HEK293 (cell line): ENCODE data around the gene SLC6A17.

ENCODE experiments used
- CTCF ChIA-PET: fragments of 350-600 bp; formaldehyde crosslinking; extraction: SDS; loops from one replicate; lab custom pipeline; 2021; ENCODE audit warnings: antibody characterized with exemption; lab: Yijun Ruan, JAX
- POLR2A ChIA-PET: fragments of 300-600 bp; formaldehyde crosslinking; extraction: SDS; loops from one replicate; lab custom pipeline; 2020; ENCODE audit warnings: antibody characterized with exemption, inconsistent platforms; lab: Yijun Ruan, JAX
- H3K27ac ChIP-seq: fragments of 200-500 bp; sonication (Bioruptor generic); 2 replicates; pipeline ENCODE4 v1.5.1; 2014; ENCODE audit warnings: low read depth, low read length, control low read depth, inconsistent platforms; ENCODE audit errors: extremely low read depth
- H3K36me3 ChIP-seq, 2 experiments: fragments of 200-500 bp in 1 of 2; sonication (Bioruptor generic) in 1 of 2; 1 replicate in 1 of 2; 2 replicates in 1 of 2; pipeline ENCODE4 v1.5.1; 2014 to 2017; ENCODE audit warnings: inconsistent platforms in 2 of 2, low read length in 2 of 2; ENCODE audit not compliant: control insufficient read depth in 2 of 2, insufficient read depth in 1 of 2
- H3K4me1 ChIP-seq: fragments of 200-500 bp; sonication (Bioruptor generic); 2 replicates; pipeline ENCODE4 v1.5.1; 2014; ENCODE audit warnings: mild to moderate bottlenecking, low read length, inconsistent platforms; ENCODE audit not compliant: control insufficient read depth, insufficient read depth
- H3K4me3 ChIP-seq: 2 replicates; pipeline ENCODE4 v1.5.1; 2011; ENCODE audit warnings: low read depth, mild to moderate bottlenecking, control low read depth, low read length, moderate library complexity
- H3K9me3 ChIP-seq: fragments of 200-500 bp; sonication (Bioruptor generic); 2 replicates; pipeline ENCODE4 v1.5.1; 2014; ENCODE audit warnings: low read depth, low read length, inconsistent platforms; ENCODE audit not compliant: control insufficient read depth, insufficient read depth
- GLI4 ChIP-seq: fragments of 450-650 bp; formaldehyde crosslinking; IDR thresholded peaks from 2 replicates; pipeline ENCODE4 v1.5.1; 2016; ENCODE audit warnings: missing biosample characterization, missing genetic modification characterization
- KLF7 ChIP-seq: fragments of 450-650 bp; formaldehyde crosslinking; IDR thresholded peaks from 2 replicates; pipeline ENCODE4 v1.5.1; 2016; ENCODE audit warnings: missing biosample characterization, missing genetic modification characterization, borderline replicate concordance
- PRDM1 ChIP-seq: fragments of 450-650 bp; formaldehyde crosslinking; IDR thresholded peaks from 2 replicates; pipeline ENCODE4; 2016; ENCODE audit warnings: missing biosample characterization, missing genetic modification characterization
- PRDM10 ChIP-seq: fragments of 450-650 bp; formaldehyde crosslinking; IDR thresholded peaks from 2 replicates; pipeline ENCODE4 v1.5.1; 2016; ENCODE audit warnings: missing biosample characterization, missing genetic modification characterization
- TSHZ1 ChIP-seq: fragments of 450-650 bp; formaldehyde crosslinking; IDR thresholded peaks from 2 replicates; pipeline ENCODE4 v1.5.1; 2016; ENCODE audit warnings: missing biosample characterization, missing genetic modification characterization, borderline replicate concordance
- ZBTB17 ChIP-seq: fragments of 450-650 bp; formaldehyde crosslinking; IDR thresholded peaks from 2 replicates; pipeline ENCODE4 v1.5.1; 2016; ENCODE audit warnings: missing biosample characterization, missing genetic modification characterization
- ZBTB6 ChIP-seq: fragments of 450-650 bp; formaldehyde crosslinking; IDR thresholded peaks from 2 replicates; pipeline ENCODE4 v1.5.1; 2017; ENCODE audit warnings: missing biosample characterization, missing genetic modification characterization
- ZFP41 ChIP-seq: fragments of 450-650 bp; formaldehyde crosslinking; IDR thresholded peaks from 2 replicates; pipeline ENCODE4 v1.5.1; 2016; ENCODE audit warnings: missing biosample characterization, missing genetic modification characterization, borderline replicate concordance
- ZFP69B ChIP-seq: fragments of 450-650 bp; formaldehyde crosslinking; IDR thresholded peaks from 2 replicates; pipeline ENCODE4 v1.5.1; 2016; ENCODE audit warnings: missing biosample characterization, missing genetic modification characterization
- ZNF10 ChIP-seq: fragments of 450-650 bp; formaldehyde crosslinking; IDR thresholded peaks from 2 replicates; pipeline ENCODE4 v1.5.1; 2017; ENCODE audit warnings: missing biosample characterization, missing genetic modification characterization
- ZNF121 ChIP-seq: fragments of 450-650 bp; formaldehyde crosslinking; IDR thresholded peaks from 2 replicates; pipeline ENCODE4 v1.5.1; 2016; ENCODE audit warnings: missing biosample characterization, missing genetic modification characterization
- ZNF211 ChIP-seq: fragments of 450-650 bp; formaldehyde crosslinking; IDR thresholded peaks from 2 replicates; pipeline ENCODE4 v1.5.1; 2016; ENCODE audit warnings: low read depth, missing biosample characterization, missing genetic modification characterization
- ZNF23 ChIP-seq: fragments of 450-650 bp; formaldehyde crosslinking; IDR thresholded peaks from 2 replicates; pipeline ENCODE4 v1.5.1; 2016; ENCODE audit warnings: missing biosample characterization, missing genetic modification characterization, borderline replicate concordance
- ZNF239 ChIP-seq: fragments of 450-650 bp; formaldehyde crosslinking; IDR thresholded peaks from 2 replicates; pipeline ENCODE4 v1.5.1; 2016; ENCODE audit warnings: missing biosample characterization, missing genetic modification characterization
- ZNF266 ChIP-seq: fragments of 450-650 bp; formaldehyde crosslinking; IDR thresholded peaks from 2 replicates; pipeline ENCODE4 v1.5.1; 2016; ENCODE audit warnings: missing biosample characterization, missing genetic modification characterization, low read depth
- ZNF274 ChIP-seq, 2 experiments: fragments of 200-500 bp in 1 of 2; fragments of 450-650 bp in 1 of 2; sonication (Bioruptor generic) in 1 of 2; formaldehyde crosslinking in 1 of 2; IDR thresholded peaks; 2 replicates each; pipeline versions ENCODE4 v1.5.1 to v1.6.1; 2014 to 2016; ENCODE audit warnings: borderline replicate concordance in 1 of 2, inconsistent platforms in 1 of 2, low read length in 1 of 2, missing biosample characterization in 1 of 2, missing genetic modification characterization in 1 of 2
- ZNF280C ChIP-seq: fragments of 450-650 bp; formaldehyde crosslinking; IDR thresholded peaks from 2 replicates; pipeline ENCODE4 v1.5.1; 2016; ENCODE audit warnings: missing biosample characterization, missing genetic modification characterization
- ZNF555 ChIP-seq: fragments of 450-650 bp; formaldehyde crosslinking; conservative IDR thresholded peaks from 2 replicates; pipeline ENCODE4 v1.5.1; 2017; ENCODE audit warnings: missing biosample characterization, mild to moderate bottlenecking, missing genetic modification characterization, inconsistent platforms
- ZNF626 ChIP-seq: fragments of 450-650 bp; sonication (Bioruptor Pico); formaldehyde crosslinking; IDR thresholded peaks from 2 replicates; pipeline ENCODE4 v1.5.1; 2018; ENCODE audit warnings: missing biosample characterization, missing genetic modification characterization, inconsistent platforms
- ZNF654 ChIP-seq: fragments of 450-650 bp; formaldehyde crosslinking; IDR thresholded peaks from 2 replicates; pipeline ENCODE4 v1.5.1; 2016; ENCODE audit warnings: low read depth, missing biosample characterization, missing genetic modification characterization
- ZNF791 ChIP-seq: fragments of 450-650 bp; formaldehyde crosslinking; IDR thresholded peaks from 2 replicates; pipeline ENCODE4 v1.5.1; 2016; ENCODE audit warnings: missing biosample characterization, missing genetic modification characterization

Gene SLC6A17

GRCh38 chr1:110225212-110225611 lies 74.9 kb downstream of the SLC6A17 start:
- H3K9me3 ChIP-seq: no peaks in the 10 kb centered on the region
- no peaks in the 10 kb centered on the region for H3K4me1 ChIP-seq
- POLR2A ChIA-PET: interaction anchor here (1.6 kb wide), 1 partner anchor 9 kb away, joined by 4 read pairs; no protein-coding TSS in a partner anchor
- TF ChIP-seq ZNF23 (no peak), ZFP41 (tag by site-specific recombination) (no peak), TSHZ1 (tag by site-specific recombination) (no peak), ZNF791 (tag by site-specific recombination) (no peak), PRDM10 (tag by site-specific recombination) (no peak), ZNF555 (tag by site-specific recombination) (no peak), ZNF211 (tag by site-specific recombination) (no peak), ZBTB17 (tag by site-specific recombination) (no peak), ZNF266 (tag by site-specific recombination) (no peak), ZNF654 (tag by site-specific recombination) (no peak), ZNF121 (tag by site-specific recombination) (no peak), KLF7 (tag by site-specific recombination) (no peak), GLI4 (tag by site-specific recombination) (no peak), ZNF239 (tag by site-specific recombination) (no peak), ZBTB6 (no peak)
- TF ChIP-seq, all 188 proteins: peak for 0
- H3K27ac ChIP-seq: no peak overlapping the region
- peaks cover 0 to 97% of the 10 kb centered on the region in 2 experiments; a peak in 1 of 3 replicates for H3K36me3 ChIP-seq
- H3K4me3 ChIP-seq: no peak overlapping the region
- CTCF ChIA-PET: interaction anchor here (0.6 to 1.4 kb wide), 4 partner anchors 17 to 87 kb away, joined by 3 to 4 read pairs (median 3); no protein-coding TSS in a partner anchor

GRCh38 chr1:110225756-110226404 lies 75.6 kb downstream of the SLC6A17 start:
- POLR2A ChIA-PET: no interaction called here
- Histone ChIP-seq H3K36me3 (peaks cover 0 to 99% of the 10 kb centered on the region in 2 experiments; a peak in 1 of 3 replicates), H3K27ac (no peak overlapping the region), H3K4me3 (no peak overlapping the region), H3K9me3 (no peaks in the 10 kb centered on the region), H3K4me1 (no peaks in the 10 kb centered on the region)
- TF ChIP-seq ZNF280C (tag by site-specific recombination) (no peak), PRDM1 (tag by site-specific recombination) (no peak), ZFP69B (tag by site-specific recombination) (no peak), ZNF626 (tag by site-specific recombination) (no peak), ZNF274 (IDR thresholded peaks at IDR 0.05; ENCODE audit: low read length) (no peak), ZNF274 (tag by site-specific recombination; IDR thresholded peaks at IDR 0.05; ENCODE audit: borderline replicate concordance) (no peak), ZNF10 (tag by site-specific recombination) (no peak)
- CTCF ChIA-PET: interaction anchor here (0.6 to 1.7 kb wide), 2 partner anchors 18 to 37 kb away, joined by 3 read pairs; no protein-coding TSS in a partner anchor
